ENCODE measurements around the gene RASL12.
A peak's percentile ranks its signal among the peaks of the same experiment; 100 is the strongest.
"Not testable (repeated sequence)": the region's sequence is repeated elsewhere in the genome, so short reads cannot be mapped to it uniquely, and the experiment has no call there.

The RASL12 gene

DNA sequence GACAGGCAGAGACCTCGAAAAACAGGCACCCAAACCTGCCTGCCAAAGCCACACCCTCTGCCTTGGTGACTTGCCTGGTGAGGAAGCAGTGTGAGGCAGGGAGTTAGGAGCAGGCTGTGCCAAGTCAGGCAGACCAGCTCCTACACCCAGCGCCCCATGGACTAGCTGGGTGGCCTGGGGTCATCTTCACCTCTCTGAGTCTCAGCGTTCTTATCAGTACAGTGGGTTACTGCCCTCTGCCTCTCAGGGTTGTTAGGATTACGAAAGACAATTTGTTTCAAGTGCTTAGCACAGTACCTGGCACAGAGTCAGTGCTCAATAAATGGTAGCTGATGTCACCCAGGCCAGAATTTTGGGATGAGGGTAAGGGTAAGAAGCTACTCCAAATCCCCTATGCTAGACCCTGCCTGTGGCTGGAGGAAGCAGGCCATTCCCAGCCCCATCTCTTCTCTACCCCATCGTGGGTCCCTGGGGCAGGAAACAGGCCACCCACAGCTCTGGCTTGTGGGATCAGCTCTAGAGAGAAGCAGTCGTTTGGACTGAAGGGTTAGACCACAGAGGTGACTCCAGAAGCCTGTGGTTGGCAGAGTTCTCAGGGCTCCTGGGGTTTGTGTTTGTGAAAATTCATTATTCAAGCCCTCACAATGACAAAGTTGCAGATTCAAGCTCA is 12.5 kb downstream of the RASL12 start:
- DNase-seq (ENCODE audit: low spot score): no peak

DNA sequence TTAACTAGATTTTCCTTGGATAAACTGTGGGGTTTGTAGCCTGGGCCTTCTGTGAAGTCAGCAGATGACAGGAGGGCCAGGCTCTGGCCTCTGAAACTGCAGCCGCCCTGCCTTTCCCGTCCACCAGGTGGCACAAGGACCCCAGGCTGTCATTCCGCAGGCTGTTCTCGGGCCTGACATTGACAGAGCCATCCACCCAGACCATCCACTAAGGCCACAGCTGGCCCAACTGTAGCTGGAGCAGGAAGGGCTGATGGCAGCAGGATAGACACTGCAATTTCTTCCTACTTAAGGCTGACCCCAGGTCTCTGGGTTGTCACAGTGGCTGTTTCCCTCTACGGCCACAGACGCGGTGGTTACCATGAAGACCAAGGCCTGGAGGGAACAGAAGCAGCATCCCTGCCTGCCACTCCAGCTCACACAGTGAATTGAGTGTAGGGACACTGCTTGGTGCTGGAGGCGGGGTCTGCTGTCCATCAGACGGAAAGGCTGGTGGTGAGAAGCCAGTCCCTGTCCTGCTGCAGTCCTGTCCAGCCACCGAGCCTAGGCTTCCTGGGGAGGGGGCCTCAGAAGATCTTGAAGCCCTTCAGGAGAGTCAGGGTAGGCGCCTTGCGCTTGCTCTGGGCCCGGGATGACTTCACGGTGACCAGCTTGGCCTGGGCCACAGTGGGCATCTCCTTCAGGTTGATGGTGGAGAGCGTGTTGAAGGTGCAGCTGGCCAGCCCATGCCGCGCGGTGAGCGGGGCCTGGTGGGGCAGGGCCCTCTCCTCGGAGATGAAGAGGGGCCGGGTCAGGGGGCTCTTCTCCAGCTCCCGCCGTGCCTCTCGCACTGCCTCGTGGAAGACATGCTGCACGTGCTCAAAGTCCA is 13.2 kb downstream of the RASL12 start:
- DNase-seq (ENCODE audit: low spot score): peak; percentile 89

DNA sequence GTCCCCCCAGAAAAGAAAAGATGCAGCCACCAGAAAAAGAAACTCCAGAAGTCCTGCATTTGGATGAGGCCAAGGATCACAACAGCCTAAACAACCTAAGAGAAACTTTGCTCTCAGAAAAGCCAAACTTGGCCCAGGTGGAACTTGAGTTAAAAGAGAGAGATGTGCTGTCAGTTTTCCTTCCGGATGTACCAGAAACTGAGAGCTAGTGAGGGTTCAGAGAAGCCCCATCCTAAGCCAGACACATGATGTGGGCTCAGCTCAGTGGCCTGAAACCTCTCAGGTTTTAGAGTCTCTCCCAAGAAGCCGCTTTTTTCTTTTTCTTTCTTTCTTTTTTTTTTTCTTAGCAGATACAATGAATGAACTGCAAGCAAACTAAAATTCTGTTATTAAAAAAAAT is 14.8 kb downstream of the RASL12 start:
- DNase-seq (ENCODE audit: low spot score): no peak

DNA sequence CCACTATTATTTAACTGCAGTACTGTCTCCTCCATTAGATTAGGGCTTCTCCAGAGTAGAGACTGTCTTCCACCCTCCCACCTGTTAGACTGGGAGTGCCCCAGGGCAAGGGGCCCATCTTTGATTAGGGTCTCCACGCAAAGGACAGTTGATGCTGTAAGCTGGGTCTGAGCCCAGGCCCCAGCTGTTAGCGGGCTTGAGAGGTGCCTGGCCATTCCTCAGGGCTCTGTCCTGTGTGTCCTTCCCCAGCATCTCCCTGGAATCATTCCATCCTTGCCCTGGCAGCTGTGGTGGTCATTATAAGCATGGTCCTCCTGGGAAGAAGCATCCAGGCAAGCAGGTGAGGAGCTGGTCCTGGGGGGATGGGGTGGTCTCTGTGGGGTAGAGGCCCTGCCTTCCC is 16.5 kb downstream of the RASL12 start:
- DNase-seq (ENCODE audit: low spot score): no peak

DNA sequence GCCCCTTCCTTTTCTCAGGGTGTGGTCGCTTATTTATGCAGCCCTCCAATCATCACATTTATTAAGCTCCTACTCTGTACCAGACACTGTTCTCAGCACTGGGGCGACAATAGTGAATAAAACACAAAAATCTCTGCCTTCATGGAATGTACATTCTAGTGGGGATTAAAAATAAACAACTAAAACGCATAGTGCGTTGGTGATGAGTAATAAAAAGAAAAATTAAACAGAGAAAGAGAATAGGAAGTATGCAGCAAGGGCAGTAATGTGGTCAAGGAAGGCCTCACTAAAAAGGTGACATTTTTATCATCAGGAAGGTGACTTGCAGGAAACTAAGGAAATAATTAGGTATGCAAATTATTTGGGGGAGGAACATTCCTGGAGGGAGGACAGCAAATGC is 17.5 kb downstream of the RASL12 start:
- DNase-seq (ENCODE audit: low spot score): no peak

DNA sequence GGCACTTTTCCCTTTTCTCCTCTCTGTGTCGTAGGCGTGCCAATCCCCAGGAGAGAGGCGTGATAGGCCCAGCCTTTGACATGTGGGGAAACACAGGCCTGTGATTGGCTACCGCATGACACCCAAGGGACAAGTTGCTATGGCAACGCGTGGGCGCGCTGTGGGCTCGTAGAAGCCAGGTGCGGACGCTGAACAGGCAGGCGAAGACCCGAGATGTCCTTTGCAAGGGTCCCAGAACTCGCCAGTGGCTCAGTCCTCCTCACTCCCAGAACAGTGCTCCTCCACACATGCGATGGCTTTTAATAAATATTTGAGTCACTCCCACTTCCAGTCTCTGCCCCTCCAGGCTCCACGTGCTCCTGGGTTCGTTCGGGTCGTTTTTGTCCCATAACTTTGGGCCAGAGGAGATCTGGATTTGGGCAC is 18.4 kb downstream of the RASL12 start:
- DNase-seq (ENCODE audit: low spot score): peak; percentile 98

DNA sequence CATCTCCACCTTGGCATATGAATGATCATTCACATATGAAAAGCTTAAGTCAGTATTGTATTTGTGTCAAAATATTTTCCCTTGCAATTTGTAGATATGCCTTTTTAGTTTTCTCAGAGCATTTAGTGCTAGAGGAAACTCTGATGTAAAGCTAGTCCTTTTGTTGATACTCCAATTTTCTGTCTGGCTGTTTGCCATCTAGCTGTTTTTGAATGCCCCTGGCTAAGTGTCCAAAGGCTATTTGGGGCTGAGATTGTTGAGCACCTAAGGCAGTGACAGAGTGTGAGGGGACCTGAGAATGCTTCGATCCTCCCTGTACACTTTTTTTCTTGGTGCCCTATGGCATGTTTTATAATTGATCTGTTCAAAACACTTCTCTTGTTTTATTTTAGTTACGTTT is 19.6 kb downstream of the RASL12 start:
- no peak for DNase-seq (ENCODE audit: low spot score)

DNA sequence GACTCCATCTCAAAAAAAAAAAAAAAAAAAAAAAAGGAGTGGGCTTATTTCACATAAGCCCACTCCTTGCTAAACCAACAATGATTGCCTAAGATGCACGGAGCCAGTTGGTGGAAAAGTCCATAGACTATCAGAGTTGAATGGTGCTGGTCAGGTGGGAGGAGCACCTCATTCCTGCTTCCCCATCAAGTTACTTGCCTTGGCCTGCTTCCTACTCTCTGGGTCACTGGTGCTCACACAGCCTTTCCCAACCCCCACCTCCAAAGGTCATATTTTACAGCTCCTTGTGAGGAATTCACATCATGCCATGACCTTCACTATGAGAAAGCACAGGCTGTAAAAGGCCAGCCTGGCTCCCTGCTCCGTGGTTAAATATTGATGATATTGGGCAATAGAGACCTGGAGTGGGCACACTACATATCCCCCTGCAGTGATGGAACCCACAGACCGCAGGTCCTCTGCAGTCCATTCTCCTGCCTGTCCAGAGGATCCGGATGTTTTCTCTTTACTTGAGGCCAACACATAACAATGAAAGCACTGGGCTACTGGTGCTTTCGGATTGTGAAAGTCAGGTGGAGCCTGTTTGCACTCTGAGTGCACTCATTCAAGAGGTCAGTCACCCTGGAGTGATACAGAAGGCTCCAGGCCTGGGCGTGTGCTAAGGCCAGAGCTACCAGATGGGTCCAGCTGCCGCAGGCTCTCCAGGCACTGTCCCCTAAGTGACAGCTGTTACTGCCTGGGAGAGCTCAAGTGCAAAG is 22.9 kb downstream of the RASL12 start, which contains the start of gene SLC51B:
SLC51B (plus strand) TSS at position 664 of the 758 bp plus-strand sequence. CDS start 4,618 bp downstream, outside the sequence.
- no peak for DNase-seq (ENCODE audit: low spot score)

DNA sequence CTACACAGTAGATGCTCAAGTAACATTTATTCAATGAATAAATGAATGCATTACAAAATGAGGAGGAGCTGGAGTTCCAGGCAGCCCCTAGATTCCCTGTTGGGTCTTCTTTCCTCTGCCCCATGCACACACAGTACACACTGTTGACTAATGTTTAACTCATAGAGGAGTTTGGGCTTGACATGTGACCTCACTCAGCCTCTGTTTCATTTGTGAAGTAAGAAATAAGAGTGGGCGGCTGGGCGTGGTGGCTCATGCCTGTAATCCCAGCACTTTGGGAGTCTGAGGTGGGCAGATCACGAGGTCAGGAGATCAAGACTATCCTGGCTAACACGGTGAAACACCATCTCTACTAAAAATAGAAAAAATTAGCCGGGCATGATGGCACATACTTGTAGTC is 23.6 kb downstream of the RASL12 start:
- not testable (repeated sequence) for DNase-seq (ENCODE audit: low spot score)

DNA sequence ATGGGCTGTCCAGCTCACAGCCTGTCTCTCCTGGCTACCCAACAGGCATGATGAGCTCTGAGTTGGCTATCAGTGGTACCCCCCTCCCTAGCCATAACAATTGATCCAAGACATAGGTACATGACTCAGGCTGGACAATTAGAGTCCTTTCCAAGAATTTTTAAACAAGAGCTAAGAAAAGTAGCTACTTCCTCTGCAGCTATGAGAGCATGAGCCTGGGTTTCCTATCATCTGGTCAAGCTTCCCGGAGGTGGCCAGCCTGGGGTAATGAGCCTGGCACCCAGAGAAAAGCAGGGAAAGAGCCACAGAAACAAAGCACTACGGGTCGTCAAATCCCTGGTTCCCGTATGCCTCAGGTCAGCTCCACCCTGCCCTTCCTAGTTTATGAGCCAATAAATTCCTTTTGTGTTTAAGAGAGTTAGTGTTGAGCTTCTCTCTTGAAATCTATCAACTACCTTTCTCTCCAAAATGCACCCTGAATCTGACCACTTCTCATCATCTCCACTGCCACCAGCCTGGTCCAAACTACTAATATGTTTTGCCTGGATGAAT is 24.9 kb downstream of the RASL12 start:
- DNase-seq (ENCODE audit: low spot score): no peak

DNA sequence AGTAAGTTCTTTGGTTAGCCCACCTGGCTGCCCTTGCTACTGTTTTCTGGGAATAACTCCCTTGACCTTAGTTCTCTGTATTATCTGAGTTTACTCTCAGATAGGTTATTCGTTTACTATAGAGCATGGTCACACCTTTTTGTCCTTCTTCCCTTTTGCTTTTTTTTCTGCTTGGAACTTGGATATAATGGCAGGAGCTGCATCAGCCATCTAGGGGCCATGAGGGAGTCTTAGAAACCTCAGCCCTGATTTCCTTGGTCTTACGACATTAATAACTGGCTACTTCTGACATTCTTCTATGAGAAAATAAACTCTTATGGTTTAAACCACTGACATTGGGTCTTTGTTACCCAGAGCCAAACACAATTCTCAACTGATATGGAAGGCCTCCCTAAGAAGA is 26.0 kb downstream of the RASL12 start:
- DNase-seq (ENCODE audit: low spot score): no peak

DNA sequence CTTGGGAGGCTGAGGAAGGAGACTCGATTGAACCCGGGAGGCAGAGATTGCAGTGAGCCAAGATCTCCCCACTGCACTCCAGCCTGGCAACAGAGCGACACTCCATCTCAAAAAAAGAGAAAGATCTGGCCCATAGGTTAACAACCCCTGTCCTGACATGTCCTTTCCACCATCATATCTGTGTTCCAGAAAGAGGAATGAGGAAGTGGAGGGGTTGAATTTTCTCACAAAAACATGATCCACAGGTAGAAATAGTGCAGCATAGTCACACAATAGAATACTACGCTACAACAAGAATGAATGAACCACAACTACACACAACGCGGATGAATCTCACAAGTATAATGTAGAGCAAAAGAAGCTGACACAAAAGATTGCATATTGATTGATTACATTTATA is 27.3 kb downstream of the RASL12 start:
- DNase-seq (ENCODE audit: low spot score): no peak

DNA sequence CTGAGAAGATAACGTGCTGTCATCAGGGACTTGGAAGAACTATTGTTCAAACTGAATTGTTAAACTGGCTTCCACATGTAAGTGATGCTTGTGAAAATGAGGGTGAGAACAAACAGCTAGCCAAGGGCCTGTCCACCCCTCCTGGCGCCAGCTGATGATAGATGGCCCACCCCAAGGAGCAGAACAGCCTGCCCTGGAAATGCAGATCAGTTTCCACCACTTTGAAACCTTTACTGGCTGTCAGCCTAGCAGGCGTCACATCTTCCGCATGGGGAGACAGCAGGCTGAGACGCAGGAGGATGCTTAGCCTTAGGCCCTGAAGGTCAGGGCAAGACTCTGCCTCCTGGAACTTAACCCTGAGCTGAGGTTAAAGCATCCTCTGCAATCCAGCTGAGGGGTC is 29.0 kb downstream of the RASL12 start:
- DNase-seq (ENCODE audit: low spot score): no peak

DNA sequence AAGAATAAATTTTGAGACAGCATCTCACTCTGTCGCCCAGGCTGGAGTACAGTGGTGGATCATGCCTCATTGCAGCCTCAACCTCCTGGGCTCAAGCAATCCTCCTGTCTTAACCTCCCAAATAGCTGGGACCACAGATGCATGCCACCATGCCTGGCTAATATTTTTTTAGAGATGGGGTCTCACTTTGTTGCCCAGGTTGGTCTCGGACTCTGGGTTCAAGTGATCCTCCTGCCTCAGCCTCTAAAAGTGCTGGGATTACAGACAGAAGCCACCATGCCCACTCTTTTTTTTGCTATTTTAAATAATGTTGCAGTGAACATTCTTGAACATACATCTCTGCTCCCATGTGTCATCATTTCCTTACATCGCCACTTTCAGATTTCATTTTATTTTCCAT is 29.4 kb downstream of the RASL12 start:
- DNase-seq (ENCODE audit: low spot score): no peak

DNA sequence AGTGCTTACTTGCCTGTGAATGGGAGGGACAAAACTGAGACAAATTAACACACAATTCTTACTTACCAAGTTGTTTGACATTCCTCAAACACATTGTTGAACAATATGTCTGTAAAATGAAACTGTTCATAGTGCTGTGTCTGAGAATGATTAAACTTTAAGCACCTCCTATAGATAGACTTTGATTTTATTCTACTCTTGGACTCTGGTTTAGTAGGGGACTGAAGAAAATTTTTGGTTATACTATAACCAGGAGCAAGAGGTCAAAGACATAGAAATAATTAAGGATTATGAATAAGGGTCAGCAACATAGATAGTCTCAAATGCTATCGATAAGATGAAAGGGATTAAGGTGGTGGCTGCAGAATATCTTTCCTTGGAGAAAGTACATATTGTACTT is 30.5 kb downstream of the RASL12 start:
- DNase-seq (ENCODE audit: low spot score): no peak

DNA sequence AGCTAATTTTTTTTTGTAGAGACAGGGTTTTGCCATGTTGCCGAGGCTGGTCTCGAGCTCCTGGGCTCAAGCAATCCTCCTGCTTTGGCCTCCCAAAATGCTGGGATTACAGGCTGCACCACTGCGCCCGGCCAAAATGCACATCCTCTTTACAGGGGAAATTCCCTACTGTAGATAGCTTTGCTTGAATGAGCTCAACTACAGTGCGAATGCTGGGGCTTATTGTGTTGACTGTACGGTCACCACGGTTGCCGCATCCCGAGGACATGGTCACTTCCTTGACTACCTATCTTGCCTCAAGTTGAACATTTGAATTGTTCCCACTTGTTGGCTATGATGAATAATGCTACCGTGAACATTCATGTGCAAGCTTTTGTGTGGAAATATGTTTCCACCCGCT is 33.1 kb downstream of the RASL12 start:
- no peak for DNase-seq (ENCODE audit: low spot score)

DNA sequence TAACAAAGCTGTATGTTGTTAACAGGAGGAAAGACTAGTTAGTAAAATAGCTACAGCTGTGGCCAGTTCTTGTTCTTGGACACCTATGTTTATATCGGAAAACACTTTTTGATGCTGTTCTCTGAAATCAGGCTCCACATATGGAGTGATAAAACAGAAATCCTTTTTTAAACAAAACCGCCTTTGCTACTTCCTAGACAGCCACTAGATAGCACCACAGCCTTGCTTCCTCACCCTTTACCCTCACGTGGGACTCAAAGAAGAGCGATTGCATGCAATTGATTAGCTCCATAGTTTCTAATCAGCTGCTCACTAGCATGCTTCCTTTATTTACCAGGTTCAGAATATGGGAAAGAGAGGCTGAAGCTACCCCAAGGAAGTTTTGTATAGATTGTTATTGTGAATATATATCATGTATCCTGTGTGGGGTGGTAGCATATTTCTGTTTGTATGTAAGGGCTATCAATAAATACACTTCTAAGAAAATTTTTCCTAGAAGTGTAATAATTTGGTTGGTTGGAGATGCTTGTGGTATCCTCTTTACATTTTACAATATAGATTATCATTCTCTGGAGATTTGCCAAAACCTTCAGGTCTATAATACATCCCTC is 34.0 kb downstream of the RASL12 start:
- peak; percentile 80 for DNase-seq (ENCODE audit: low spot score)

DNA sequence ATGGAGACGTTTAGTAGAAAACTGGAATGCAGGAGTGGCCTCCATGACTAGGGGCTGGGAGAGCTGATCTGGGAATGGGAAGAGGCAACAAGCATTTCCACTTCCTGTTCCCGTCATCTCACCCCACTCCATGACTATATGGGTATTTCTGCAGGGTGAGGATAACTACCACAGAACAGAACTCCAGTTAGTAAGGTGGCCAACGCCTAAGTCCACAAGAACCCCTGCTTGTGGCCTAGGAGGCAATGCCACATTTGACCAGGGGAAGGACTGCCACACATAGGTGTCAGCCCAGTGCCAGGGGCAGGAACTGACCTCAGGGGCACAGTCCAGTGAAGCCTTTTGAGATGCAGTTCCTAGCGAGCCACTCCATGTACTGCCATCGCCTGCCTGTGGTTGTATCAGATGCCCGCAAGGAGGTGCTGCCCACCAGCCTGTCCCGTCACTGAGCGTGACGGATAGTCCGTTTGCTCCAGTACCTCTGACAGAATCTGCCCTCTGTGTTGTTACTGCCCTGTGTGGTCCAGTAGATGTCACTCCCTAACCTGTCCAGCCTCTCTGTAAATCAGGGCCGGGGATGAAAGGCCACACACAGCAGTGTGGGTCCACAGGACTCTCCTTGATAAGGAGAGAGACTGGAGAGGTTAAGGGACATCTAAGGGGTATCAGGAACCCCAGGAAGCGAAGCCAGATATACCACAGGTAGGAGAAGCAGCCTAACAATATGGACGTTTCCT is 34.8 kb downstream of the RASL12 start:
- peak; percentile 76 for DNase-seq (ENCODE audit: low spot score)

DNA sequence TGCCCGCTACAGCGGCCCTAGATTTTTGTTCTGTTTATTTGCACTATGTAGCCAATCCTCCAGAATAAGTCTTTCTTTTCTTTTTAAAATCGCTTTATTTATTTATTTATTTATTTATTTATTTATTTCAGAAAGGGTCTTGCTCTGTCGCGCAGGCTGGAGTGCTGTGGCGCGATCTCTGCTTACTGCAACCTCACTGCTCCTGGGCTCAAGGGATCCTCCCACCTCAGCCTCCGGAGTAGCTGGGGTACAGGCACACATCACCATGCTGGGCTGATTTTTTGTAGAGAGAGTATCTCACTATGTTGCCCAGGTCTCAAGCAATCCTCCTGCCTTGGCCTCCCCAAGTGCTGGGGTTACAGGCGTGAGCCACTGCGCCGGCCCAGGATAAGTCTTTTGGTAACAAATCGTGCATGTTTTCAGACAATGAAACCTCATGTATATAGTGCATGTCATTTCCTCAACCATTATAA is 38.0 kb downstream of the RASL12 start:
- DNase-seq (ENCODE audit: low spot score): no peak

DNA sequence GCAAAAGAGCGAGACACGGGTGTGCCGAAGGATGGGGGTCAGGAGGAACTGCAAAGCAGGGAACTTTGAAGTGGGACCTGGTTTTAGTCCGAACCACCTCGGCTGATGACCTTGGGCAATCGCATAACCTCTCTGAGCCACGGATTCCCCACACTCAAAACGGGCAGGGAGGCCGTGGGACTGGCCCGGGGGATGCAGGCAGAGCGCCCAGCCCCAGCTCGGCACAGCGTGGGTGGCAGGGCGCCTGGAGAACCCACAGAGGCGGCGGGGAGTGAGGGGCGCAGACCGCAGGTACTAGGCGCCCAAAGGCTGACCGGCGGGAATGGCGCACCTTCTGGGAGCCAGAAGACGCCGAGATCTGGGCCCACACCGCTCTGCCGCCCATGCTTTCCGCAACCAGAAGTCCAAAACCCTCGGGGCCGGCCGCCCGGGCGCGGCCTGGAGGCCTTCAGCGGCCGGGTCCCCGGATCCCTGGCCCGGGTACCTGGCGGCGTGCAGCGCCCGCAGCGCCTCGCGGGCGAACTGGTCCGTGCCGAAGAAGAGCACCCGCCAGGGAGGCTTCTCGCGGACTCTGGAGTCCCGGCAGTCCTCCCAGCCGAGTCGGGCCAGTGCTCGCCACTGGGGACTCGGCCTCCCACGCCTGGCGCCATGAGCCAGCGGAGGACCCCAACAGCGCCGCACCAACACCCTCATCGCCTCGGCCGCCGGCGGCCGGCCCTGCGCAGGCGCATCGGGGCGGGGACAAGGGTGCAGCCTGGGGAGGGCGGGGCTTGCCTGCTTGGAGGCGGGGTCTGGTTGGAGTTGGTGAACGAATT is 38.7 kb downstream of the RASL12 start, which contains the start of gene MTFMT:
MTFMT (minus strand) TSS at position 719 of the 815 bp plus-strand sequence; CDS start at position 693, 26 bp downstream.
- peak; percentile 92 for DNase-seq (ENCODE audit: low spot score)

Measured in Ammon's horn (tissue), 1 donor.